Lower lobe of right lung (tissue), 2 donors: ENCODE results near the gene RANBP10. TPM values are rescaled to one million over a fixed set of nuclear protein-coding genes. Genes with fewer than 3 reads are reported as not detected.
A peak's percentile ranks its signal among the peaks of the same experiment; 100 is the strongest.

Experiments used
- ATAC-seq, 2 donors: fragments of 200-7000 bp; cut with Tn5 transposase; one replicate each; pipeline ENCODE4 v1.9.1; 2020 to 2022; ENCODE audit warnings: mild to moderate bottlenecking in 2 of 2, moderate library complexity in 2 of 2
- DNase-seq: peaks from one replicate; pipeline ENCODE4 v3.0.0-alpha.2; 2020
- H3K27ac ChIP-seq: fragments of 200-600 bp; one replicate; pipeline ENCODE4 v1.8.0; 2022
- H3K27me3 ChIP-seq: fragments of 200-600 bp; one replicate; pipeline ENCODE4 v1.8.0; 2022; ENCODE audit warnings: low read depth
- H3K36me3 ChIP-seq: fragments of 200-600 bp; one replicate; pipeline ENCODE4 v1.8.0; 2022; ENCODE audit warnings: mild to moderate bottlenecking
- H3K4me1 ChIP-seq: fragments of 200-600 bp; one replicate; pipeline ENCODE4 v1.8.0; 2022
- H3K4me3 ChIP-seq: fragments of 200-600 bp; one replicate; pipeline ENCODE4 v1.8.0; 2022; ENCODE audit warnings: mild to moderate bottlenecking
- H3K9me3 ChIP-seq: fragments of 200-600 bp; one replicate; pipeline ENCODE4 v1.8.0; 2022
- CTCF ChIP-seq: fragments of 200-600 bp; IDR thresholded peaks from one replicate; pipeline ENCODE4 v1.8.0; 2022; ENCODE audit warnings: antibody characterized with exemption, mild to moderate bottlenecking
- intact Hi-C: fragments of 100-400 bp; cut with DNase I; formaldehyde crosslinking; loops from one replicate; pipeline ENCODE4 v1.11.0; 2022
- total RNA-seq: library from RNA; stranded (reverse); fragmentation: NEBNext Ultra II Directional; extraction: Animal tissue kit (Norgen Biotek cat#: 25700); gene quantifications from one replicate; pipeline ENCODE4 v1.2.1, GENCODE V29; 2021
- donor health status: DM: no; HTN: yes; CAD: no; lungs with severe emphysema.

Gene RANBP10
- total RNA-seq, 1 donor from 2014 or later, result 21.7 TPM

DNA sequence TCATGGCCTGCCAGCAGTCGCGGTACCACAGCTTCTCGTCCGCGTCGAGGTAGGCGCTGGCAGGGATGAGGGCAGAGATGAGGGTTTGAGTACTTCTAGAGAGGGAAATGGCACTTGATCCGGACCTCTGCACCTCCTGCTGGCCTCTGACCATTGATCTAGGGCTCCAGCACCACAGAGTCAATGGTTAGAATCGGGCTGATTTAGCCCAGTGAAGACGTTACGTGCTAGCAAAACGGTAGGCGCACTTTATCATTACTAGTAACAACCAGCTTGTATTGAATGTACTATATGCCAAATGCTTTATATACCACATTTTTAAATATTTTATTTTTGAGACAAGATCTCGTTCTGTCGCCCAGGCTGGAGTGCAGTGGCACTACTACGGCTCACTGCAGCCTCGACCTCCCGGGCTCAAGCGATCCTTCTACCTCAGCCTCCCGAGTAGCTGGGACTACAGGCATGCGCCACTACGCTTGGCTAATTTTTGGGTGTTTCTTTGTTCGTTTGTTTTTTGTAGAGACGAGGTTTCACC lies 855 bp upstream of the RANBP10 start:
- DNase-seq (no peak), ATAC-seq (no peak)
- Histone ChIP-seq H3K27me3 (no peaks in the 10 kb centered on the region), H3K4me3 (peak overlapping the region; percentile 89), H3K36me3 (peaks cover 18% of the 10 kb centered on the region), H3K4me1 (peaks cover 24% of the 10 kb centered on the region), H3K27ac (peak overlapping the region; percentile 84), H3K9me3 (no peaks in the 10 kb centered on the region)
- no peak for TF ChIP-seq CTCF
- intact Hi-C loops, result no loop called here

GRCh38 chr16:67805718-67806427 lies 487 bp downstream of the RANBP10 start:
- Histone ChIP-seq H3K4me1 (peaks cover 25% of the 10 kb centered on the region), H3K27me3 (no peaks in the 10 kb centered on the region), H3K36me3 (peaks cover 22% of the 10 kb centered on the region), H3K27ac (peak overlapping the region; percentile 84), H3K4me3 (peak overlapping the region; percentile 89), H3K9me3 (no peaks in the 10 kb centered on the region)
- TF ChIP-seq CTCF, result no peak
- DNase-seq, result peak; percentile 57
- ATAC-seq, result peak; percentile 5 to 38
- intact Hi-C loops, result no loop called here

DNA sequence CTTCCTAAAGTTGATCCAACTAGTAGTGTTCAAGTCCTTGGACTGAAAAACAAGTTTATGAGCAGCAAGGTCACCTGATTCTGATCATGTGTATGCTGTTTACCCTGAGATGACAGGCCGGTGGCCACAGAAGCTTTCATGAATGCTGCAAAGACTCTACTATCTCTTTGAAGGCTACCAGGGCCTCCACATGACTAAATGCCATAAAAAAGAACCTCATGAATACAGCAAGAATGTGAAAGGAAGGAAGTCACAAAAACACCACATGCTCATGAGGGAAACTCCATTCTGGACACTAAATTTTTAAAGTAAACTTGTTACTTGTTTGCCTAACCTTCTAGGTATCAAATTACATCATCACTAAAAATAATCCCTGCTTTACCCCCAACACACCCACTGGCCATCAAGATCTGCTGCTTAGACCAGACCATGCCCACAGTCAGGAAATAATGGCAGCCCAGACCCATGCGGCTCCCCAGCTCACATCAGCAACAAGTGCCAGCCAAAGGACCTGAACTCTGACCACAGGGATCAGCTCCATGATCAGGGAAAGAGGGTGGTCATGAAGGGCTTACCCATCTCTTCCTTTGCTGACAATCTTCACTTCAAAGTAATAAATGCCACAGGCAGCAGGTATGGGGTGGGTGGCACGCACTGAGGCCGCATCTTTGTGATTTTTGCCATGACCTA lies 1.4 kb downstream of the RANBP10 start:
- peaks cover 34% of the 10 kb centered on the region for H3K4me1 ChIP-seq
- ATAC-seq (no peak), DNase-seq (no peak)
- H3K4me3 ChIP-seq, result peak overlapping the region; percentile 89
- H3K27me3 ChIP-seq, result no peaks in the 10 kb centered on the region
- no peaks in the 10 kb centered on the region for H3K9me3 ChIP-seq
- peaks cover 30% of the 10 kb centered on the region for H3K36me3 ChIP-seq
- intact Hi-C loops, result no loop called here
- TF ChIP-seq CTCF, result no peak
- peak overlapping the region; percentile 84 for H3K27ac ChIP-seq

GRCh38 chr16:67803894-67804293 lies 2.5 kb downstream of the RANBP10 start:
- Histone ChIP-seq H3K4me3 (no peak overlapping the region), H3K36me3 (peaks cover 35% of the 10 kb centered on the region), H3K4me1 (peaks cover 35% of the 10 kb centered on the region), H3K27ac (no peak overlapping the region), H3K9me3 (no peaks in the 10 kb centered on the region), H3K27me3 (no peaks in the 10 kb centered on the region)
- no peak for TF ChIP-seq CTCF
- DNase-seq (no peak), ATAC-seq (no peak)
- intact Hi-C loops, result no loop called here

DNA sequence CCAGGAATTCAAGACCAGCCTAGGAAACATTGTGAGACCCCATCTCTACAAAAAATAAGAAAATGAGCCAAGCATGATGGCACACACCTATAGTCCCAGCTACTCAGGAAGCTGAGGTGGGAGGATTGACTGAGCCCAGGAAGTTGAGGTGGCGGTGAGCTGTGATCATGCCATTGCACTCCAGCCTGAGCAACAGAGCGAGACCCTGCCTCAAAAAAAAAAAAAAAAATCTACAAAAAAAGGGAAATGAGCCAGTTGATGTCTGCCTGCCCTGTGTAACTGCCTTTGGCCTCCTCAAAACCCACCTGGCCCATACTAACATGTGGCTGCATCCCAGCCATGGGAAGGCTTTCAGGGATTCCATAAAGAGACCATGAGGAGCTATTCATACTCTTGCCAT lies 4.5 kb downstream of the RANBP10 start:
- Histone ChIP-seq H3K27ac (no peak overlapping the region), H3K4me3 (no peak overlapping the region), H3K27me3 (no peaks in the 10 kb centered on the region), H3K36me3 (peaks cover 42% of the 10 kb centered on the region), H3K9me3 (no peaks in the 10 kb centered on the region), H3K4me1 (peaks cover 29% of the 10 kb centered on the region)
- intact Hi-C loops, result no loop called here
- TF ChIP-seq CTCF, result no peak
- DNase-seq, result no peak
- no peak for ATAC-seq
